ENCODE data around the gene HDAC7.

- TF ChIP-seq GATA2 (IDR thresholded peaks at IDR 0.05; ENCODE audit: low read depth, low read length) (no peak), GATA3 (IDR thresholded peaks at IDR 0.05; ENCODE audit: low read depth, low read length) (no peak)
Measured at GRCh38 chr12:47843226-47843980, 23.7 kb upstream of the HDAC7 start.
